Activated CD8-positive, alpha-beta memory T cell treated with anti-CD3 and anti-CD28 coated beads, Interleukin-2, amount 10 ng/mL, durations not matched to agents 7 days and 5 days (primary cell): ENCODE measurements around the gene CENPT. TPM values are rescaled to one million over a fixed set of nuclear protein-coding genes. Genes with fewer than 3 reads are reported as not detected.

Source experiments
- ATAC-seq: fragments of 150-1000 bp; cut with Tn5 transposase; one replicate; pipeline ENCODE4 v1.10.0; 2021; ENCODE audit warnings: moderate library complexity
- CTCF ChIA-PET: fragments of 350-600 bp; sonication (Branson Sonifier 250); formaldehyde crosslinking; loops from one replicate; lab custom pipeline; 2021; ENCODE audit warnings: antibody characterized with exemption; lab: Charles Lee
- DNase-seq: peaks from one replicate; pipeline ENCODE4 v3.0.0-alpha.2; 2020
- H3K27ac Mint-ChIP-seq: one replicate; pipeline ENCODE4 v1.8.0; 2021; ENCODE audit warnings: mild to moderate bottlenecking, mixed read lengths
- H3K27me3 Mint-ChIP-seq: one replicate; pipeline ENCODE4 v1.8.0; 2021; ENCODE audit warnings: mixed read lengths
- H3K36me3 Mint-ChIP-seq: one replicate; pipeline ENCODE4 v1.8.0; 2021; ENCODE audit warnings: mild to moderate bottlenecking, mixed read lengths
- H3K4me1 Mint-ChIP-seq: one replicate; pipeline ENCODE4 v1.8.0; 2021; ENCODE audit warnings: mixed read lengths
- H3K4me3 Mint-ChIP-seq: one replicate; pipeline ENCODE4 v1.8.0; 2021; ENCODE audit warnings: mild to moderate bottlenecking, moderate library complexity, mixed read lengths
- H3K9me3 Mint-ChIP-seq: one replicate; pipeline ENCODE4 v1.8.0; 2022; ENCODE audit warnings: low read depth, mixed read lengths
- total RNA-seq, 2 experiments: library from RNA; stranded (reverse); gene quantifications; one replicate each; pipeline ENCODE4 v1.2.3, GENCODE V29; 2021

The CENPT gene
- total RNA-seq, 2 experiments from 2014 or later = 61.8 to 69.3 TPM

DNA sequence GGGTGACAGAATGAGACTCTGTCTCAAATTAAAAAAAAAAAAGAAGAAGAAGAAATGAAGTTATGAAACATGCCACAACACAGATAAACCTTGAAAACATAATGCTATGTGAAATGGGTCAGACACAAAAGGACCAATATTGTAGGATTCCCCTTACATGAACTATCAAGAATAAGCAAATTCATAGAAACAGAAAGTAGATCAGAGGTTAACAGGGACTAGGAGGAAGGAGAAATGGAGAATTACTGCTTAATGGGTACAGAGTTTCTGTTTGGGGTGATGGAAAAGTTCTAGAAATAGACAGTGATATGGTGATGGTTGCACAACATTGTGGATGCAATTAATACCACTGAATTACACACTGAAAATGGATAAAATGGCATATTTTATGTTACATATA lies 57.4 kb downstream of the CENPT start:
- no peak for DNase-seq
- H3K9me3 Mint-ChIP-seq = no peaks in the 10 kb centered on the region
- H3K4me1 Mint-ChIP-seq = no peaks in the 10 kb centered on the region
- H3K27me3 Mint-ChIP-seq = no peaks in the 10 kb centered on the region
- CTCF ChIA-PET = interaction anchor here (1.2 kb wide), 1 partner anchor 24 kb away, joined by 4 read pairs; no protein-coding TSS in a partner anchor
- ATAC-seq = no peak
- peaks cover 5% of the 10 kb centered on the region for H3K36me3 Mint-ChIP-seq
- no peak overlapping the region for H3K27ac Mint-ChIP-seq
- no peak overlapping the region for H3K4me3 Mint-ChIP-seq

DNA sequence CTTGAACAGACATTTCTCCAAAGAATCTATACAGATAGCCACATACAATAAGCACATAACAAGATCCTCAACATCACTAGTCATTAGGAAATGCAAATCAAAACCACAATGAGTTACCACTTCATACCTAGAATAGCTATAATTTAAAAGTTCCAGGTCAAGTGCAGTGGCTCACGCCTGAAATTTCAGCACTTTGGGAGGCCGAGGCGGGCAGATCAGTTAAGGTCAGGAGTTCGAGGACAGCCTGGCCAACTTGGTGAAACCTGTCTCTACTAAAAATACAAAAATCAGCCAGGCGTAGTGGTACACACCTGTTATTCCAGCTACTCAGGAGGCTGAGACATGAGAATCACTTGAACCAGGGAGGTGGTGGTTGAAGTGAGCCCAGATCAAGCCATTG lies 61.0 kb downstream of the CENPT start:
- CTCF ChIA-PET = interaction anchor here (0.7 to 1.0 kb wide), 2 partner anchors 10 to 69 kb away, joined by 3 read pairs; no protein-coding TSS in a partner anchor

DNA sequence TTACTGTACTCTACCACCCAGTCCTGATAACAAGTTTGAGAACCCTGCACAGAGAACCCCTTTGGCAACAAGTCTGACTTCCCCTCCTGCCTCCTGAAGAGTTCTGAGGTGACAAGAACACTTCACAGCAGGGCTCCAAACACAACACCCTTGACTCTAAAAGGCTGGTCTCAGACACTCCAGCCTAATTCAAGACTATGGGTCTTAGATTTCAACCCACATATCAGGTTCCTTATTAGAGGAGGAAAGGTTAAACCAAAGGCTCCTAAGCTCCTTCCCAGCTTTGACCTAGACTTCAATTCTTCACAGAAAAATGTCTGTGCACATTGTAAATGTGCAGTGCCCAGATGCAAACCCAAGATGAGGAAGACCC lies 64.2 kb downstream of the CENPT start:
- DNase-seq (no peak), ATAC-seq (no peak)
- CTCF ChIA-PET = no interaction called here
- Mint-ChIP-seq H3K9me3 (no peaks in the 10 kb centered on the region), H3K27me3 (no peaks in the 10 kb centered on the region), H3K4me3 (no peak overlapping the region), H3K27ac (no peak overlapping the region), H3K36me3 (peaks cover 10% of the 10 kb centered on the region), H3K4me1 (peaks cover 23% of the 10 kb centered on the region)

More for the DNA sequence above, 61.0 kb downstream of the CENPT start:
- Mint-ChIP-seq H3K27me3 (no peaks in the 10 kb centered on the region), H3K9me3 (no peaks in the 10 kb centered on the region), H3K4me3 (no peak overlapping the region), H3K4me1 (peaks cover 4% of the 10 kb centered on the region), H3K36me3 (peaks cover 9% of the 10 kb centered on the region), H3K27ac (no peak overlapping the region)
- ATAC-seq = no peak
- DNase-seq = no peak

DNA sequence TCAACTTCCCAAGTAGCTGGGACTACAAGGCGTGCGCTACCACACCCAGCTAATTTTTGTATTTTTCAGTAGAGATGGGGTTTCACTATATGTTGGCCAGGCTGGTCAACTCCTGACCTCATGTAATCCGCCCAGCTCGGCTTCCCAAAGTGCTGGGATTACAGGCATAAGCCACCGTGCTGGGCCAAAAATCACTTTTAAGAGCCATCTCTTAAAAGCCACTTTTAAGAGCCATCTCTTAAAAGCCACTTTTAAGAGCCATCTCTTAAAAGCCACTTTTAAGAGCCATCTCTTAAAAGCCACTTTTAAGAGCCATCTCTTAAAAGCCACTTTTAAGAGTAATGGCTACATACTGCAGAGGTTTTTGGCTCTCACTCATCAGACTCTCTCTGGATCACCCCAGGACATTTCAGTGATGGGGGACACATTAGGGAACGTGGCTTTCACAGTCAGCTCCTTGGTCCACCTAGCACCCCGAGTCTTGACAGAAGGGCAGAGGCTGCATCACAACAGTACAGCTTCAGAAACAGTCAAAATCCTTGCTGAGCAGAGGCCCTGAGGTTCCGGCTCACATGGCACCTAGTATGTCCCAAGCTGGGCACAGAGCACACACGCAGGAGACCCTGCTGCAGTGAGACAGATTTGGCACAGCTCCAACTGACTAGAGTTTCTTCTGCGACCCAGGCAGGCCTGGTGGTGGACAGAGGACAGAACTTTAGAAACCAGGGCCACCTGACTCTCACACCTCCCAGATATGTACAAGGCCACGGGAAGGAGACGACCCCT lies 64.7 kb downstream of the CENPT start:
- H3K27ac Mint-ChIP-seq = no peak overlapping the region
- no peaks in the 10 kb centered on the region for H3K27me3 Mint-ChIP-seq
- no peaks in the 10 kb centered on the region for H3K9me3 Mint-ChIP-seq
- H3K4me1 Mint-ChIP-seq = peaks cover 24% of the 10 kb centered on the region
- no peak overlapping the region for H3K4me3 Mint-ChIP-seq
- ATAC-seq = no peak
- DNase-seq = no peak
- peaks cover 11% of the 10 kb centered on the region for H3K36me3 Mint-ChIP-seq
- CTCF ChIA-PET = no interaction called here

DNA sequence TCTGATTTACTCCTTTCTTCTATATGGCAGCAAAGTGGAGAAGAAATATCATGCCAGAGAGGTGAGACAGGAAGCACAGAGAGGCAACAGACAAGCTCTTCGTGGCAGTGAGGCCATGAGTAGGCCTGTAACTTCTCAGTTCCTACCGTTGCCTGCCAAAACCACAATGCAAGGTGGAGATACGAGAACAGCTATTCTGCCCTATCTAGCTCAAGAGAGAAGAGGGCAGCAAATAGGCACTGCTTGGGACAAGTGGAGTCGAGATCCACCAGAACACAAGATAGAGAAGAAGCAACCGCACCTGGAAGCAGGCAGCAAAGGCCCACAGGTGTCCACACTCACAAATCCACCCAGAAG lies 66.0 kb downstream of the CENPT start:
- peaks cover 24% of the 10 kb centered on the region for H3K4me1 Mint-ChIP-seq
- no peaks in the 10 kb centered on the region for H3K9me3 Mint-ChIP-seq
- H3K36me3 Mint-ChIP-seq = peaks cover 10% of the 10 kb centered on the region
- DNase-seq = peak; percentile 47
- H3K27me3 Mint-ChIP-seq = no peaks in the 10 kb centered on the region
- CTCF ChIA-PET = interaction anchor here (0.7 to 3.4 kb wide), 6 partner anchors 12 to 114 kb away, joined by 3 to 21 read pairs (median 4); partner anchors contain the start of gene GFOD2
- peak overlapping the region; percentile 72 for H3K27ac Mint-ChIP-seq
- ATAC-seq = peak; percentile 76
- no peak overlapping the region for H3K4me3 Mint-ChIP-seq

DNA sequence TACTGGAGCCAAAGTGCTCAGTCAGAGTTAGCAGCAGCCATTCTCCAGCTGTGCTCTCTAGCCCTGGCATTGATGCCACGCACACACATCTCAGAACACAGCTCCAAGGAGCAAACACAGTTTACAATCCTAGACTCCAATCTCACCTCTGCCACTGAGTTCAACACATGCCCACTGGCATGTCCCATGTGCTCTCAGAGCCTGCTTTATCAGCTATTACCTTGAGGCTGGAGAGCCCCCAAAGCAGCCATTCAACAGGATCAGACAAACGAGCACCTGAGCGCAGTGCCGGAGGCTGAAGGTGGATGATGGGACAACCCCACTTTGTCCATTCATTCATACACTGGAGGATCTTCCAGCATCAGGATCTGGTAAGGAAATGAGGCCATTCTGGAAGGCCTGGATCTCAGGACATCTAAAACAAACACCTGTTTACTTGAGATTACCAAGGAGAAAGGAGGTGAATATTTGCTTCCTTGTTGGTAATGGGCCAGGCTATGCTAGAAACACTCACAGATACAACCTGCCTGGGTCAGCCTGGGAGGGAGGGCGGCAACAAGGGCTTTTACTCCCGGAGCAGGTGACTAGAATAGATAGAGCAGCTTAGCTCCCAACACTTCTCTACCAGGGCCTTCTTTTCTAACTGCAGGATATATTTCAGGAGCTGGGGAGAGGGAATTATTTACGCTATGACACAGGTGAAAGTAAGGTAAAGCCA lies 66.5 kb downstream of the CENPT start:
- no peaks in the 10 kb centered on the region for H3K9me3 Mint-ChIP-seq
- no peak overlapping the region for H3K4me3 Mint-ChIP-seq

DNA sequence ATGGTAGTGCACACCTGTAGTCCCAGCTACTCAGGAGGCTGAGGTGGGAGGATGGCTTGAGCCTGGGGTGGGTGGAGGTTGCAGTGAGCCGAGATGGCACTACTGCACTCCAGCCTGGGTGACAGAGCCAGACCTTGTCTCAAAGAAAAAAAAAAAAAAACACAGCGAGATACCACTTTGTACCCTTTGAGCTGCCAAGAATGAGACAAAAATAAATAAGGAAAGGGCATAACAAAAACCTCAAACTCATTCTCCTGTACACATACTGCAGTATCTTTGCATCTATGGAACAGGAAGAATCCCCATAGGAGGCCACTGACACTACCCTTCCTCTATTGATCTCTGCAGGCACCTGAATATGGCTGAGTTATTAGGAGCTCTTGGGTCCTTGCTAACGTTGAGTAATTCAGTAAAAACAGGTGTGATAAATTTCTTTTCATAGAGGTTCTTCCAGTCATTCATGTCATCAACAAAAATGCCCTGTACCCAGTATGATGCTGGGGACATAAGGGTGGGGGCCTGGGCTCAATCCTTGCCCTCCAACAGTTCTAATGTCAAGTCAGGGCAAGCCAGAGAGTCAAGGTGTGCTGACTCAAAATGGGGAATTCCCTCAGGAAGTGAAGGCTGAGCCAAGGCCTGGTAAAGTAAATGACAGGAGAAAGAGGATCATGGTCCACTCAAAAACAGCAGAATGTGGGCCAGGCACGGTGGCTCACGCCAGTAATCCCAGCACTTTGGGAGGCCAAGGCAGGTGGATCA lies 68.1 kb downstream of the CENPT start:
- no peak overlapping the region for H3K4me3 Mint-ChIP-seq
- H3K9me3 Mint-ChIP-seq = no peaks in the 10 kb centered on the region
- no peaks in the 10 kb centered on the region for H3K27me3 Mint-ChIP-seq
- H3K36me3 Mint-ChIP-seq = peaks cover 16% of the 10 kb centered on the region
- DNase-seq = no peak
- CTCF ChIA-PET = interaction anchor here (0.6 to 3.4 kb wide), 2 partner anchors 34 to 37 kb away, joined by 3 to 21 read pairs; no protein-coding TSS in a partner anchor
- no peak overlapping the region for H3K27ac Mint-ChIP-seq
- ATAC-seq = no peak
- peaks cover 26% of the 10 kb centered on the region for H3K4me1 Mint-ChIP-seq

More for the DNA sequence above, 66.5 kb downstream of the CENPT start:
- Mint-ChIP-seq H3K27me3 (no peaks in the 10 kb centered on the region), H3K27ac (peak overlapping the region; percentile 72), H3K4me1 (peaks cover 24% of the 10 kb centered on the region), H3K36me3 (peaks cover 10% of the 10 kb centered on the region)
- no peak for DNase-seq
- CTCF ChIA-PET = interaction anchor here (0.7 to 3.4 kb wide), 7 partner anchors 13 to 113 kb away, joined by 3 to 21 read pairs (median 3); partner anchors contain the start of gene GFOD2
- ATAC-seq = peak; percentile 28

Other genes starting within 250 kb of the CENPT start
- gene CARMIL2, start 202.5 kb downstream of the CENPT start, total RNA-seq = 100 to 1,000 TPM; 154 to 174 TPM
- gene ACD, start 187.4 kb downstream of the CENPT start, total RNA-seq = 10 to 100 TPM; 49.7 to 58.1 TPM
- 10 to 100 TPM; 15.2 to 15.5 TPM for gene PARD6A, start 186.7 kb downstream of the CENPT start, total RNA-seq
- gene ENKD1, start 180.9 kb downstream of the CENPT start, total RNA-seq = 1 to 10 TPM; 6.2 to 8.0 TPM
- 1 to 10 TPM; 4.1 to 5.1 TPM for gene C16orf86, start 180.9 kb downstream of the CENPT start, total RNA-seq
- gene GFOD2, start 128.4 kb downstream of the CENPT start, total RNA-seq = 10 to 100 TPM; 15.1 to 15.8 TPM
- gene RANBP10, start 41.1 kb downstream of the CENPT start, total RNA-seq = 10 to 100 TPM; 21.2 to 23.7 TPM
- gene TSNAXIP1, start 40.8 kb downstream of the CENPT start, total RNA-seq = under 1 TPM; 0.12 to 0.45 TPM
- 10 to 100 TPM; 47.9 to 52.7 TPM for gene THAP11, start 5.4 kb downstream of the CENPT start, total RNA-seq
- gene NUTF2, start 760 bp downstream of the CENPT start, total RNA-seq = 100 to 1,000 TPM; 114 to 137 TPM
- 100 to 1,000 TPM; 122 to 124 TPM for gene EDC4, start 25.4 kb upstream of the CENPT start, total RNA-seq
- under 1 TPM; 0.45 to 0.99 TPM for gene NRN1L, start 37.2 kb upstream of the CENPT start, total RNA-seq
- gene PSKH1, start 45.6 kb upstream of the CENPT start, total RNA-seq = 10 to 100 TPM; 21.0 to 21.6 TPM
- 1 to 10 TPM; 5.0 to 6.7 TPM for gene CTRL, start 84.2 kb upstream of the CENPT start, total RNA-seq
- gene PSMB10, start 89.2 kb upstream of the CENPT start, total RNA-seq = 100 to 1,000 TPM; 250 to 296 TPM
- 10 to 100 TPM; 15.6 to 22.7 TPM for gene LCAT, start 96.4 kb upstream of the CENPT start, total RNA-seq
- gene SLC12A4, start 120.9 kb upstream of the CENPT start, total RNA-seq = 10 to 100 TPM; 47.7 to 51.2 TPM
- gene DPEP3, start 132.8 kb upstream of the CENPT start, total RNA-seq = under 1 TPM in 1 of 2 experiments, not detected in 1; 0.28 TPM
- 1 to 10 TPM; 4.5 to 4.7 TPM for gene DPEP2, start 151.8 kb upstream of the CENPT start, total RNA-seq
- not detected for gene DPEP2NB, start 168.2 kb upstream of the CENPT start, total RNA-seq
- 10 to 100 TPM; 14.8 to 20.8 TPM for gene DDX28, start 175.5 kb upstream of the CENPT start, total RNA-seq
- 10 to 100 TPM; 28.4 to 32.0 TPM for gene DUS2, start 175.6 kb upstream of the CENPT start, total RNA-seq
- gene NFATC3, start 237.7 kb upstream of the CENPT start, total RNA-seq = 100 to 1,000 TPM; 176 to 183 TPM